K562 (cell line): ENCODE results near the gene OLFM3. TPM values are rescaled to one million over a fixed set of nuclear protein-coding genes. Genes with fewer than 3 reads are reported as not detected.

Source experiments
- ATAC-seq: fragments of 200-7000 bp; cut with Tn5 transposase; 3 replicates; pipeline ENCODE4 v1.9.1; 2020; ENCODE audit warnings: moderate library complexity
- BruUV-seq: library from RNA; stranded (reverse); fragments of 400-500 nt; replicated peaks from 2 replicates; lab custom pipeline; 2021; lab: Mats Ljungman, UMichigan
- CTCF ChIA-PET: fragments of 300-600 bp; formaldehyde crosslinking; extraction: SDS; loops from one replicate; lab custom pipeline; 2021; ENCODE audit warnings: low intra/inter-chr PET ratio; lab: Yijun Ruan, JAX
- POLR2A ChIA-PET: fragments of 300-600, 350-650 bp; sonication (Branson Sonifier 250); formaldehyde crosslinking; extraction: SDS; loops from one replicate; lab custom pipeline; 2021; ENCODE audit warnings: antibody characterized with exemption, inconsistent platforms; lab: Yijun Ruan, JAX
- DNase-seq, 4 experiments: peaks; one replicate each; pipeline versions ENCODE4 v3.0.0 to v3.0.0-alpha.2; 2011 to 2018; ENCODE audit warnings: low spot score in 3 of 4, mixed read lengths in 3 of 4; ENCODE audit errors: extremely low read depth in 1 of 4
- FAIRE-seq: peaks from 2 replicates; lab custom pipeline; 2011; peaks lifted over from hg19 to GRCh38; lab: Jason Lieb, UNC
- H2AFZ ChIP-seq: 2 replicates; pipeline ENCODE4 v1.6.0; 2011; ENCODE audit warnings: low read depth, low read length, control low read depth, inconsistent platforms
- H3K27ac ChIP-seq: fragments of 200-600 bp; 3 replicates; pipeline ENCODE4 v1.8.0; 2011; ENCODE audit warnings: low read depth, mild to moderate bottlenecking, control low read depth, inconsistent platforms, low read length, moderate library complexity, mixed read lengths; ENCODE audit errors: extremely low read depth
- H3K27me3 ChIP-seq, 2 experiments: fragments of 300-600 bp in 1 of 2; 2 replicates in 1 of 2; 3 replicates in 1 of 2; pipeline versions ENCODE4 v1.6.0 to v1.8.0; 2011; ENCODE audit warnings: inconsistent platforms in 2 of 2, low read length in 2 of 2, mild to moderate bottlenecking in 1 of 2, mixed read lengths in 1 of 2, moderate library complexity in 1 of 2; ENCODE audit not compliant: control insufficient read depth in 2 of 2, insufficient read depth in 2 of 2
- H3K36me3 ChIP-seq: fragments of 300-600 bp; 3 replicates; pipeline ENCODE4 v1.8.0; 2011; ENCODE audit warnings: mild to moderate bottlenecking, low read length, inconsistent platforms; ENCODE audit not compliant: control insufficient read depth, insufficient read depth
- H3K4me1 ChIP-seq, 2 experiments: fragments of 200-600 bp in 1 of 2; replicated peaks in 1 of 2; 2 replicates in 1 of 2; 3 replicates in 1 of 2; pipeline versions ENCODE4 v1.5.1 to v1.8.0; 2011; ENCODE audit warnings: inconsistent platforms in 2 of 2, low read length in 2 of 2, mild to moderate bottlenecking in 1 of 2, mixed read lengths in 1 of 2, moderate library complexity in 1 of 2; ENCODE audit not compliant: control insufficient read depth in 2 of 2, insufficient read depth in 2 of 2
- H3K4me2 ChIP-seq: 2 replicates; pipeline ENCODE4 v1.6.1; 2011; ENCODE audit warnings: low read length, control low read depth, inconsistent platforms, mixed read lengths; ENCODE audit not compliant: insufficient read depth
- H3K4me3 ChIP-seq: fragments of 200-600 bp; sonication (generic), shearing (Covaris generic); 2 replicates; pipeline ENCODE4 v1.5.1; 2016; ENCODE audit warnings: control low read depth, inconsistent platforms
- H3K79me2 ChIP-seq: fragments of 200-600 bp; 3 replicates; pipeline ENCODE4 v1.8.0; 2011; ENCODE audit warnings: low read length, inconsistent platforms; ENCODE audit not compliant: control insufficient read depth, insufficient read depth
- H3K9ac ChIP-seq, 2 experiments: 2 replicates each; pipeline versions ENCODE4 v1.6.0 to v1.6.1; 2011; ENCODE audit warnings: low read depth in 2 of 2, low read length in 2 of 2, control low read depth in 1 of 2, inconsistent platforms in 1 of 2, mild to moderate bottlenecking in 1 of 2, mixed read lengths in 1 of 2; ENCODE audit not compliant: insufficient read depth in 1 of 2
- H3K9me1 ChIP-seq: one replicate; pipeline ENCODE4 v1.6.0; 2011; ENCODE audit warnings: inconsistent platforms, mild to moderate bottlenecking, low read length, moderate library complexity; ENCODE audit not compliant: control insufficient read depth, insufficient read depth
- H3K9me3 ChIP-seq: replicated peaks from 2 replicates; pipeline ENCODE4 v1.5.1; 2011; ENCODE audit warnings: low read depth, low read length, inconsistent platforms; ENCODE audit not compliant: control insufficient read depth, insufficient read depth
- H4K20me1 ChIP-seq: replicated peaks from 2 replicates; pipeline ENCODE4 v1.6.1; 2011; ENCODE audit warnings: low read length, inconsistent platforms, mixed read lengths; ENCODE audit not compliant: control insufficient read depth, insufficient read depth
- BRF2 ChIP-seq: IDR thresholded peaks from 3 replicates; pipeline ENCODE4 v1.6.1; 2011; ENCODE audit warnings: borderline replicate concordance, mild to moderate bottlenecking; ENCODE audit not compliant: insufficient read length, insufficient read depth
- FOXO4 ChIP-seq: fragments of 450-650 bp; formaldehyde crosslinking; IDR thresholded peaks from 2 replicates; pipeline ENCODE4 v1.4.0; 2020; ENCODE audit warnings: mild to moderate bottlenecking, moderate library complexity
- MLLT1 ChIP-seq, 2 experiments: fragments of 450-650 bp; IDR thresholded peaks; 2 replicates each; pipeline ENCODE4 v1.6.1; 2016
- MYNN ChIP-seq, 2 experiments: sonication (generic); formaldehyde crosslinking in 1 of 2; IDR thresholded peaks; 2 replicates each; pipeline versions ENCODE4 v1.5.0 to v1.6.1; 2016 to 2020; ENCODE audit warnings: antibody characterized with exemption in 1 of 2, missing genetic modification reagents in 1 of 2
- PHB2 ChIP-seq: fragments of 450-650 bp; IDR thresholded peaks from 2 replicates; pipeline ENCODE4 v1.6.1; 2017; ENCODE audit warnings: low read depth
- RBM14 ChIP-seq: fragments of 200-400 bp; formaldehyde crosslinking; IDR thresholded peaks from 2 replicates; pipeline ENCODE4 v1.6.1; 2018; ENCODE audit warnings: low read depth, mild to moderate bottlenecking, low read length, moderate library complexity, borderline replicate concordance; ENCODE audit not compliant: insufficient read depth
- RUNX1 ChIP-seq: sonication (generic); IDR thresholded peaks from 2 replicates; pipeline ENCODE4 v1.6.1; 2016; ENCODE audit warnings: antibody characterized with exemption, low read depth
- SMARCE1 ChIP-seq: fragments of 450-650 bp; IDR thresholded peaks from 2 replicates; pipeline ENCODE4 v1.7.1; 2016; ENCODE audit warnings: mild to moderate bottlenecking
- U2AF1 ChIP-seq: fragments of 200-400 bp; formaldehyde crosslinking; optimal IDR thresholded peaks from 2 replicates; pipeline ENCODE3; 2017; ENCODE audit warnings: mild to moderate bottlenecking, low read depth, low read length, moderate library complexity
- ZBTB34 ChIP-seq: fragments of 250-450 bp; sonication (Bioruptor Pico); IDR thresholded peaks from 2 replicates; pipeline ENCODE4 v1.8.0; 2021; ENCODE audit warnings: mild to moderate bottlenecking, moderate library complexity
- ZKSCAN1 ChIP-seq: fragments of 150-350 bp; IDR thresholded peaks from 2 replicates; pipeline ENCODE4 v1.6.1; 2016; ENCODE audit warnings: low read depth, low read length
- ZNF124 ChIP-seq: sonication (generic); formaldehyde crosslinking; IDR thresholded peaks from 2 replicates; pipeline ENCODE4 v1.8.1; 2022; ENCODE audit warnings: missing genetic modification reagents
- ZNF184 ChIP-seq: sonication (generic); formaldehyde crosslinking; IDR thresholded peaks from 2 replicates; pipeline ENCODE4 v1.5.0; 2020; ENCODE audit warnings: missing genetic modification reagents
- ZNF280A ChIP-seq: fragments of 450-650 bp; IDR thresholded peaks from 2 replicates; pipeline ENCODE4 v1.6.1; 2018; ENCODE audit warnings: mild to moderate bottlenecking, low read depth; ENCODE audit not compliant: partially characterized antibody
- WGBS: fragments of 100-300 bp; shearing (Covaris generic); methylation state at CpG from one replicate; pipeline ENCODE4 v1.1.6; 2016; ENCODE audit warnings: low coverage, mixed read lengths; ENCODE audit not compliant: insufficient coverage; ENCODE audit errors: missing lambda C conversion rate; 5-methylcytosine and 5-hydroxymethylcytosine counted together
- in situ Hi-C: fragments of 300-500 bp; cut with MboI; formaldehyde crosslinking; loops from 4 replicates; pipeline ENCODE4 v1.15.0; 2018; ENCODE audit warnings: inconsistent platforms, mixed read lengths
- intact Hi-C: fragments of 100-400 bp; cut with micrococcal nuclease; formaldehyde crosslinking; loops from 2 replicates; pipeline ENCODE4 v1.14.2; 2022
- polyA plus RNA-seq, 8 experiments: library from polyadenylated mRNA; depleted of rRNA in 4 of 8; stranded (reverse) in 5 of 8; unstranded in 3 of 8; fragments of >200 nt; fragmentation: Nextera tagmentation in 2 of 8; fragmentation: Illumina TruSeq in 1 of 8; extraction: Ambion mirVana in 2 of 8; extraction: Trizol in 1 of 8; gene quantifications; 2 replicates each; pipeline versions ENCODE4 v1.2.1 to v1.2.3, GENCODE V29; 2011 to 2014; ENCODE audit warnings: inconsistent platforms in 1 of 8, missing spikeins in 1 of 8
- total RNA-seq, 7 experiments: library from RNA; depleted of rRNA in 6 of 7; stranded (reverse); fragments of >200 nt in 6 of 7; fragmentation: Illumina TruSeq in 2 of 7; extraction: Trizol in 2 of 7; gene quantifications; 2 replicates each; pipeline versions ENCODE4 v1.2.1 to v1.2.3, GENCODE V29; 2011 to 2021; ENCODE audit warnings: low replicate concordance in 1 of 7

Gene OLFM3
- total and polyA plus RNA-seq, 9 of the 15 experiments (the other 6 are each of a cell fraction or from before 2014, with no cell fraction given), result 0.07 TPM; not detected in 8

- CTCF ChIA-PET, result no interaction called here
- no peaks in the 10 kb centered on the region for H4K20me1 ChIP-seq
- H3K27me3 ChIP-seq, result no peaks in the 10 kb centered on the region
- H3K79me2 ChIP-seq, result no peaks in the 10 kb centered on the region
- H2AFZ ChIP-seq, result no peak overlapping the region
- DNase-seq (no peak), ATAC-seq (no peak), FAIRE-seq (no peak)
- H3K9me1 ChIP-seq, result no peaks in the 10 kb centered on the region
- no peak overlapping the region for H3K9ac ChIP-seq
- no peaks in the 10 kb centered on the region for H3K36me3 ChIP-seq
- no peak overlapping the region for H3K4me3 ChIP-seq
- in situ Hi-C loops, result no loop called here
- no TSS peak for BruUV-seq
- no peak overlapping the region for H3K27ac ChIP-seq
- no peaks in the 10 kb centered on the region for H3K9me3 ChIP-seq
- H3K4me1 ChIP-seq, result no peaks in the 10 kb centered on the region
- WGBS, result 0% methylated on average over 3 of the region's 3 CpGs
- intact Hi-C loops, result no loop called here
- POLR2A ChIA-PET, result no interaction called here
- H3K4me2 ChIP-seq, result no peak overlapping the region
- TF ChIP-seq ZNF184 (CRISPR knock-in tag) (no peak), ZNF124 (CRISPR knock-in tag) (no peak), RUNX1 (no peak), PHB2 (no peak), BRF2 (no peak), ZBTB34 (no peak), ZNF280A (no peak), MLLT1 (IDR thresholded peaks at IDR 0.05) (no peak), MYNN (IDR thresholded peaks at IDR 0.05) (no peak), MYNN (CRISPR knock-in tag; IDR thresholded peaks at IDR 0.05) (no peak), U2AF1 (no peak), RBM14 (no peak), FOXO4 (CRISPR knock-in tag) (no peak), SMARCE1 (no peak), ZKSCAN1 (no peak)
These were observed 215.4 kb downstream of the OLFM3 start for GRCh38 chr1:101781201-101781831.
